CD4-positive, alpha-beta T cell treated with Interleukin-21 for 1 hour (primary cell): ENCODE data around the gene SCNM1.
"Not testable (repeated sequence)": the region's sequence is repeated elsewhere in the genome, so short reads cannot be mapped to it uniquely, and the experiment has no call there.

Source experiments
- DNase-seq: peaks from one replicate; pipeline ENCODE4 v3.0.0-alpha.2; 2020

The SCNM1 gene

GRCh38 chr1:151194894-151195594, 29.1 kb downstream of the SCNM1 start:
- DNase-seq, result not testable (repeated sequence)

DNA sequence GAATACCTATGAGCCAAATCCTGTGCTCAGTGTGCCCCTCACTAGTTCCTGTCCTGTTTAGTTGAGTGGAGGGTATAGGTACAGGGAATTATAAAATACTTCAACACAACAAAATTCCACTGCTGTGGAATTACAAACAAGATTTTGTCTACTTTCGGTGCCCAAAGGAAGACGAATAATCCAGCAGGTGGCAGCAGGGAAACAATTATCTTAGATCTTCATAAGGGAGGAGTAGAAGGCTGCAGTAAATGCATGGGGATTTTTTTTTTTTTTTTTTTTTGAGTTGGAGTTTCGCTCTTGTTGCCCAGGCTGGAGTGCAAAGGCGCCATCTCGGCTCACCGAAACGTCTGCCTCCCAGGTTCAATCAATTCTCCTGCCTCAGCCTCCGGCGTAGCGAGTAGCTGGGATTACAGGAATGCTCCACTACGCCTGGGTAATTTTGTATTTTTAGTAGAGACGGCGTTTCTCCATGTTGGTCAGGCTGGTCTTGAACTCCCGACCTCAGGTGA, 30.4 kb downstream of the SCNM1 start:
- DNase-seq, result peak; percentile 75

DNA sequence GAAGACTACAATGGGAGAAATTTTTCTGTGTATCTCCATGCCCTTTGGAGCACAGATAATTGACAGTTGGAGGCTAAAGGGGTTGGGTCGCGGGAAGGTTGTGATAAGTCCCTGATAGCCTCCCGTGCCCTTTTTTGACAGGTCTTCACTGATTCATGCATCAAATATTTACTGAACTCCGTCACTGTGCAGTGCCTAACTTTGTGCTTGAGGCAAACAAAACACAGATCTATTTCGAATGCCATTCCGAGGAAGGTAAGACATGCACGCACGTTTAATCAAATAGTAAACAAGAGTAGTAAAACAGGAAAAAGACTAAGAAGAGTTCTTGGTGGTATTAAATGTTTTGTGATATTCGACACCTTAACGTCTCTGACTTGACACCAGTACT, 31.9 kb downstream of the SCNM1 start:
- no peak for DNase-seq

- peak; percentile 99 for DNase-seq
Measured at GRCh38 chr1:151198254-151199127, 32.5 kb downstream of the SCNM1 start, which contains the start of gene PIP5K1A. TSS of gene PIP5K1A (plus strand) at chr1:151198552. CDS start at chr1:151198997, 445 bp downstream.

GRCh38 chr1:151199873-151200581, 34.1 kb downstream of the SCNM1 start:
- peak; percentile 4 for DNase-seq

GRCh38 chr1:151205381-151205965, 39.5 kb downstream of the SCNM1 start:
- DNase-seq, result not testable (repeated sequence)

DNA sequence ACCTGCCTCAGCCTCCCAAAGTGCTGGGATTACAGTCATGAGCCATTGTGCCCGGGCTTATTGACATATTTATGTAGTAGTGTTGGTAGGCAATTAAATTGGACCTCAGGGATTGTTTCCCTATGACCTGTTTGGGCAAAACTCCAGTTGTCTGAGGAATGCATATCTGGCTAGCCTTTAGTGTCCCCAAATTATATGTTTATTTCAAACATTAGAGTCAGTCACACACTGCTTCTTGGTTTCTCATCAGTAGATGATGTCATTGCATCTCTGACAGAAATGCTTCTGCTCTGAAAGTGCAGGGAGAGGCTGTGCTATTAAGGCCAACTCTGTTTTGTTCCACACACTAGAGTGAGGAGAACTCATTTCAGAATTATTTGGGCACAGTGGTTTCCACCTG, 44.9 kb downstream of the SCNM1 start:
- DNase-seq, result no peak

- peak; percentile 6 for DNase-seq
Measured at GRCh38 chr1:151211972-151212705, 46.2 kb downstream of the SCNM1 start.

- no peak for DNase-seq
Measured at GRCh38 chr1:151213560-151213959, 47.6 kb downstream of the SCNM1 start.
